Measurements from ENCODE around the gene AP2S1.

AP2S1 gene

DNA sequence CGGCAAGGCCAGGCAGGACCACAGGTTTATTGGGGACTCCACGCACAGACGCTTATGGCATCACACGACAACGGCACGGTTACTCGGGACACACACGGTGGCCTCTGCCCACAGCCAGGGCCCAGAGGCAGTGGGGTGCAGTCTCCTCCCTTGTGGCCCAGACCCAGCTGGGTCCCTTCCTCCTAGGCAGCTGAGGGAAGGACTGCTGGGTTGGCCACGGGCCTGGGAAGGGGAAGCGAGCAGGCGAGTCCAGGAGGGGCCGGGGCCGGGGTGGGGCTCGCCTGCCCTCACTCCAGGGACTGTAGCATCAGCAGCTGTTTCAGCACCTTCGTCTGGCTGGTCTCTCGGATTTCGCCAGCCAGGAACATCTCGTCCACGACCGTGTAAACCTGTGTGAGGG, 12.5 kb downstream of the AP2S1 start:
- no peak for DNase-seq (ENCODE audit: low read depth)
- TF ChIP-seq, protein P1, sequence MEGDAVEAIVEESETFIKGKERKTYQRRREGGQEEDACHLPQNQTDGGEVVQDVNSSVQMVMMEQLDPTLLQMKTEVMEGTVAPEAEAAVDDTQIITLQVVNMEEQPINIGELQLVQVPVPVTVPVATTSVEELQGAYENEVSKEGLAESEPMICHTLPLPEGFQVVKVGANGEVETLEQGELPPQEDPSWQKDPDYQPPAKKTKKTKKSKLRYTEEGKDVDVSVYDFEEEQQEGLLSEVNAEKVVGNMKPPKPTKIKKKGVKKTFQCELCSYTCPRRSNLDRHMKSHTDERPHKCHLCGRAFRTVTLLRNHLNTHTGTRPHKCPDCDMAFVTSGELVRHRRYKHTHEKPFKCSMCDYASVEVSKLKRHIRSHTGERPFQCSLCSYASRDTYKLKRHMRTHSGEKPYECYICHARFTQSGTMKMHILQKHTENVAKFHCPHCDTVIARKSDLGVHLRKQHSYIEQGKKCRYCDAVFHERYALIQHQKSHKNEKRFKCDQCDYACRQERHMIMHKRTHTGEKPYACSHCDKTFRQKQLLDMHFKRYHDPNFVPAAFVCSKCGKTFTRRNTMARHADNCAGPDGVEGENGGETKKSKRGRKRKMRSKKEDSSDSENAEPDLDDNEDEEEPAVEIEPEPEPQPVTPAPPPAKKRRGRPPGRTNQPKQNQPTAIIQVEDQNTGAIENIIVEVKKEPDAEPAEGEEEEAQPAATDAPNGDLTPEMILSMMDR (conservative IDR thresholded peaks at IDR 0.05; ENCODE audit: low read length), result no peak
- no peak overlapping the region for H3K4me3 ChIP-seq (ENCODE audit: low read length)

DNA sequence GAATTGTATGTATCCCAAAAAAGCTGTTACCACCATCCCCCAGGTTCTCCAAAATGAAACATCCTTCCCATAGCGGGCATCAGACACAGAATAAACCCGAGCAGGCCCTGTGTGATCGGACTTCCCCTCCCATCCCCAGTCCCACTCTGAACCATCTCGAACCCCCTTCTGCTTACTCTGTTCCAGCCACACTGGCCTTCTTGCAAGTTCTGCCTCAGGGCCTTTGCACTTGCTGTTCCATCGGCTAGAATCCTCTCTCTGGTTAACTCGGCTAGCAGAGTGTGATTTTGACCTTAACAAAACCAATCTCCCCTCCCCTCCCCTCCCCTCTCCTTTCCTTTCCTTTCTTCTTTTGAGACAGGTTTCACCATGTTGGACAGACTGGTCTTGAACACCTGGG, 15.7 kb downstream of the AP2S1 start:
- TF ChIP-seq, protein P1 (conservative IDR thresholded peaks at IDR 0.05; ENCODE audit: low read length), result no peak
- no peak overlapping the region for H3K4me3 ChIP-seq (ENCODE audit: low read length)
- no peak for DNase-seq (ENCODE audit: low read depth)

DNA sequence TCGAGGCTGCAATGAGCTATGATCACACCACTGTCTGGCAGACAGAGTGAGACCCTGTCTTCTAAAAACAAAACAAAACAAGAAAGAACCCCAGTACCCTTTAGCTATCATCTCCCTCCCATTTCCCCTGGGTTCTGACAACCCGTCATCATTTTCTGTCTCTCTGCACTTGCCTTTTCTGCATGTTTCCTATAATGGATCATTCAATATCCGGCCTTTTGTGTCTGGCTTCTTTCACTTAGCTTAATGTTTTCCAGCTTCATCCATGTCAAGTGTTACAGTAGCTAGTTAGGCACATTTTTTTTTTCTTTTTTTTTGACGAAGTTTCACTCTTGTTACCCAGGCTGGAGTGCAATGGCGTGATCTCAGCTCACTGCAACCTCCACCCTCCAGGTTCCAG, 16.5 kb downstream of the AP2S1 start:
- H3K4me3 ChIP-seq (ENCODE audit: low read length), result no peak overlapping the region
- no peak for DNase-seq (ENCODE audit: low read depth)
- TF ChIP-seq, protein P1 (conservative IDR thresholded peaks at IDR 0.05; ENCODE audit: low read length), result no peak

DNA sequence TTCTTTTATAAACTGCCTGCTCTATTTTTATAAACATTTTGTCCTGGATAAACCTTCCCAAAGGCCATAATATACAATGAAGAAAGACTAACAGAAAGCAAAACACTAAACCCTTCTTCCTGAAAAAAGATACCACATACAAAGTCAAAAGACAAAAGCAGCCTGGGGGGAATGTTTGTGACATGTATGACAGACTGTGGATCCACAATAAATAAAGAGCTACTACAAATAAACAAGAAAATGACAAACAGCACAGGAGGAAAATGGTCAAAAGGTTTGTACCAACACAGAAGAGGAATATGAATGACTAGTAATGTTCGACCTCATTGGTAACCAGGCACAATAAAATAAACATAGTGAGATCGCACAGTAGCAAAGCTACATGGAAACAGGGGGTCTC, 19.8 kb downstream of the AP2S1 start:
- no peak overlapping the region for H3K4me3 ChIP-seq (ENCODE audit: low read length)
- TF ChIP-seq, protein P1 (conservative IDR thresholded peaks at IDR 0.05; ENCODE audit: low read length), result no peak
- DNase-seq (ENCODE audit: low read depth), result no peak

DNA sequence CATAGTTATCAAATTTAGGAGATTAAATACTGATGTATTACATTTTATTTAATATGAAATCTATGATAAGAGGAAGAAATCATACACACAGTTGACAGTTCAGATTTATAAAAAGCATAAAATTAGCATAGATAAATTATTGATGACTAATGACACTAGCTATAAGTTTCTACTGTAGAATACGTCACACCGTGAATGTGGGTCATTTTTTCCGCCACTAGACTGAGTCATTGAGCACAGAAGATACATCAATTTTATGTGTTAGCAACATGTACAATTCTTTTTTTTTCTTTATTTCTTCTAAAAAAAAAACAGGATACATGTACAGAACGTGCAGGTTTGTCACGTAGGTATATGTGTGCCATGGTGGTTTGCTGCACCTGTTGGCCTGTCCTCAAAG, 22.2 kb downstream of the AP2S1 start:
- peak; percentile 25 for DNase-seq (ENCODE audit: low read depth)
- H3K4me3 ChIP-seq (ENCODE audit: low read length), result no peak overlapping the region
- TF ChIP-seq, protein P1 (conservative IDR thresholded peaks at IDR 0.05; ENCODE audit: low read length), result no peak

DNA sequence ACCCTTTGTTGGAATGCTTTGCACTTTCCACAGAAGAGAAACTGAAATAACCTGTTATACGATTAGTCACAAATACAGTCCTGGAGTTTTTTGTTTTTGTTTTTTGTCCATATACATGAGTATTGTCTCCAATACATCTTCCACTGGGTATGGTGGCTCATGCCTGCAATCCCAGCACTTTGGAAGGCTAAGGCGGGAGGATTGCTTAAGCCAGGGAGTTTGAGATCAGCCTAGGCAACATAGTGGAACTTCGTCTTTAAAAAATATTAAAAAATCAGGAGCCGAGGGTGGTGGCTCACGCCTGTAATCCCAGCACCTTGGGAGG, 25.0 kb downstream of the AP2S1 start:
- DNase-seq (ENCODE audit: low read depth), result no peak
- TF ChIP-seq, protein P1 (conservative IDR thresholded peaks at IDR 0.05; ENCODE audit: low read length), result no peak
- no peak overlapping the region for H3K4me3 ChIP-seq (ENCODE audit: low read length)

DNA sequence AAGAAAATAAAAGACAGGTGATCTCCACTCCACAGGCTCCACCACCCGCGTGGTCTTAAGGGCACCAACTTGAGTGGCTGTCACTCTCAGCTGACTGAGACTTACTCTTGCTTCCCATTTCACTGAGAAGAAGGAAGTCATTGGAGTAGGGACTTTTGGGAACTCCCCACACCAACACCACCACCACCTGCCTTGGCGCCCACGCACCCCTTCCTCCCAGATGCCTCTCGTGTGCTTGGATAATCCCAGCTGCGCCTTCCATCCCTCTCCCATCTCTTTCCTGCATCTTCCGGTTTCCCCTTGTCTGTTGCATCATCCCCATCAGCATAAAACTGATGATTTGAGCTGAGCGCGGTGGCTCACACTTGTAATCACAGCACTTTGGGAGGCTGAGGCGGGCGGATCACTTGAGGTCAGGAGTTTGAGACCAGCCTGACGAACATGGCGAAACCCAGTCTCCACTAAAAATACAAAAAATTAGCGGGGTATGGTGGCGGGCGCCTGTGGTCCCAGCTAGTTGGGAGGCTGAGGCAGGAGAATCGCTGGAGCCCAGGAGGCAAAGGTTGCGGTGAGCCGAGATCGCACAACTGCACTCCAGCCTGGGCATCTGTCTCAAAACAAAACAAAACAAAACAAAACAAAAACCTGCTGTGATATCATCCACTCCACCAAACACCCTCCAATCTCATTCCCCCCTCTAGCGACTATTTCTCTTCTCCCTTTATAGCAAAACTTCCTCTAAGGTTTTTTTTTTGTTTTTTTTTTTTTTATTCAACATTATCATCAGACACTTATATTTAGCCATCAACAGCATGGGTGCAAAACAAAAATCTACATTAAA, 25.5 kb downstream of the AP2S1 start:
- peak; percentile 18 for DNase-seq (ENCODE audit: low read depth)
- H3K4me3 ChIP-seq (ENCODE audit: low read length), result no peak overlapping the region
- TF ChIP-seq, protein P1 (conservative IDR thresholded peaks at IDR 0.05; ENCODE audit: low read length), result 0 out of 2 replicates have a peak, but pooled peaks have one; percentile 6
